Right ventricle myocardium inferior (tissue), 1 donor: ENCODE results near the gene DHRS2. TPM values are rescaled to one million over a fixed set of nuclear protein-coding genes. Genes with fewer than 3 reads are reported as not detected.

Source experiments
- ATAC-seq: fragments of 200-7000 bp; cut with Tn5 transposase; one replicate; pipeline ENCODE4 v1.9.1; 2020; ENCODE audit warnings: mild to moderate bottlenecking, moderate library complexity
- DNase-seq: peaks from one replicate; pipeline ENCODE4 v3.0.0; 2021; ENCODE audit errors: missing footprints
- intact Hi-C: fragments of 100-400 bp; cut with DNase I; formaldehyde crosslinking; loops from one replicate; pipeline ENCODE4 v1.11.0; 2022
- total RNA-seq: library from RNA; stranded (reverse); fragmentation: NEBNext Ultra II Directional; extraction: Animal tissue kit (Norgen Biotek cat#: 25700); gene quantifications from one replicate; pipeline ENCODE4 v1.2.1, GENCODE V29; 2021
- donor health status: DM: no; HTN: yes; CAD: no; lungs with severe emphysema.

Gene DHRS2
- total RNA-seq, 1 donor from 2014 or later: not detected

- intact Hi-C loops: no loop called here
- no peak for ATAC-seq
- DNase-seq: no peak
Measured at GRCh38 chr14:23643533-23644194, 7.5 kb downstream of the DHRS2 start.

GRCh38 chr14:23644195-23644918, 8.2 kb downstream of the DHRS2 start:
- intact Hi-C loops: no loop called here
- ATAC-seq (no peak), DNase-seq (no peak)

- DNase-seq: no peak
- no peak for ATAC-seq
- intact Hi-C loops: no loop called here
Measured at GRCh38 chr14:23644919-23645336, 8.8 kb downstream of the DHRS2 start.

DNA sequence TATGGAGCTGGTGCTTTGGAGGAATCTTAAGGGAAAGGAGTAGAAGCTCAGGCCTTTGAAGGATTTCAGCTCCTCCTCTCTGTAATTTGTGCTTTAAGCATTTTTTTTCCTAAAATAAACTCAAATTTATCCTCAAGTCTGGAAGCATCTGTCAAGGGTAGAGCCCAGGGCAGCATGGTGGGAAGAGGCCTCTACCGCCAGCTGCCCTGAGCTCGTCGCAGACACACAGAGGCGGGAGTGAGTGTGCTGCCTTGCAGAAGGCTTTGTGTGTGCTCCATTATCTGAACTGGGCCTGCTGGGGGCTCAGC, 9.3 kb downstream of the DHRS2 start:
- intact Hi-C loops: no loop called here
- ATAC-seq (no peak), DNase-seq (no peak)

DNA sequence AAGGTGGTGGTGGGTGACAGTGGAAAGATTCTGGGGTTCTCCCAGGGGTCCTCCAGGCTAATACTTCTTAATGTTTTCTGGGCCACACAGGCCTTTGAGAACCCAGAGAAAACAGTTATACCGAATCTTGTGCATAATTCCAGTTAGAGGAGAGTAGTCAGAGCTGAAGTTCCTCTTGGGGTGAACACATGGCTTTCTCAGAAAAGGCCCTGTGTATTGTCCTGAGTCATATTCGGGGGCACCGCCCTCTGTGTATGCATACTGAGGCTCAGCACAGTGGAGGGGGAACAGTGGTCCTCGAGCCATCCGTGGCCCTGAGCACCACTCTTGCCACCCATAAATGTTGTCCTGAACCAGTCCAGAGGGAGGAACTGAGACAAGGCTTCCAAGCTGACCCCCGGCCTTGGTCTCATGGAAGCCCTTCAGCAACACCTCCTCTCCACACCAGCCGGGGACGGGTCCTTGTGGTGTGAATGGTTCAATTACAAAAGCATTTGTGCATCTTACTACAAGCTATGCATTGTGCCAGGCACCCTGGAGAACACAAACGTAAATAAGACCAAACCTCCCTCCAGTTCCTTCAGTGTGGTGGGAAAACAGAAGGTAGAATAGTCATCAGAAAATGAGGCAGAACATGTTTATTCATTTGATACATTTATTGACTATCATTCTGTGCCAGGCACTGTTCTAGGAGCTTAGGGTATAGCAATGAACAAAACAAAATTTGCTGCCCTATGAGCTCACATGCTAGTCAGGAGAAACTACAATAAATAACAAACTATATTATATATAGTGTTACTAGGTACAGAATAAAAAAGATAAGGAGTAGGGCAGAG, 9.9 kb downstream of the DHRS2 start:
- intact Hi-C loops: no loop called here
- no peak for ATAC-seq
- DNase-seq: no peak

GRCh38 chr14:23646648-23647549, 10.7 kb downstream of the DHRS2 start:
- ATAC-seq: no peak
- DNase-seq: no peak
- intact Hi-C loops: no loop called here

DNA sequence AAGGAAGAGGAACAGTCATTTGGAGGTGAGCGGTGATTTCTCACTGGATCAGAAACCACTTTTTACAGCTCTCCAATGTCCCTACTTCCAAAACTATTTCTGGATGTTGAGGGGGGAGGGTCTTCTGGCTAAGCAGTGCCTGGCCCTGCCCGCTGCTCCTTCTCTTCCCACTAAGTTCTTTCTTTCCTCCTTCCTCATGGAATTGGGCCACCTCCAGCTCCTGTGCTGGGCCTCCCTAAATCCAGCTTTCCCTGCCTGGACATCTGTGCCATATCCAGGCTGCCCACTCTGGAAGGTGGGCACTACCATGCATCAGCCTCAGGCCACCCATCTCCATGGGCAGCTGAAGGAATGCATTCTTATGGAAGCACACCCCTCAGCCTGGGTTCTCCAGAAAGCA, 11.5 kb downstream of the DHRS2 start:
- intact Hi-C loops: no loop called here
- DNase-seq (no peak), ATAC-seq (no peak)

DNA sequence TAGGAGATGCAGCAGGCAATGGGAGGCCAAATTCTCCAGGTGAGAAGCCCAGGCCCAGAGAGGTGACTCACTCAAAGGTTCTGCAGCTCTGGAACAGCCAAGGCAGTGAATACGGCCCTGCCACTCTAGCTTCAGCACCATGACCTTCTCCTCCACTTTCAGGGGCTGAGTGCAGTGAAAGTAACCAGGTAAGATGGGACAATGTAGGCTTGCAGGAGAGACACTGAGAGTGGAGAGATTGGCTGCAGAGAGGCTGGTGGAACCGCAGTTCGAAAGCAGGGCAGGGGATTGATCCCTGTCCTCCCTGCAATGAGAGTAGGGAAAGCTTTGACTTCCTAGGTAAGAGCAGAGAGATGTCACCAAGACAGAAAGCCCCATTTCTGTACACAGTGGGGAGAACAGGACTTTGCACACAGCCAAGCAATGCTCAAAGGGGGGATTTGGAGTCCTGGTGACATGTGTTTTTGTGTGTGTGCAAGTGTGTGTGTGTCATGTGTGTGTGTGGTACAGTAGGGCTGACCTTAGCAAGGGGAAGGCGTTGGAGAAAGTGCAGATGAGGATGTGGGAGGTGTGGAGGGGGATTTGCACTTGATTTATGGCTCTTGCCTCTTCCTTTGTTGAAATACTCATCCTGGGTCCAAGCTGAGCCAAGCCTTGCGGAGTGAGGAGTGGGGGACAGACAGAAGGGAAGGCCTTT, 12.7 kb downstream of the DHRS2 start:
- ATAC-seq: no peak
- intact Hi-C loops: no loop called here
- no peak for DNase-seq

DNA sequence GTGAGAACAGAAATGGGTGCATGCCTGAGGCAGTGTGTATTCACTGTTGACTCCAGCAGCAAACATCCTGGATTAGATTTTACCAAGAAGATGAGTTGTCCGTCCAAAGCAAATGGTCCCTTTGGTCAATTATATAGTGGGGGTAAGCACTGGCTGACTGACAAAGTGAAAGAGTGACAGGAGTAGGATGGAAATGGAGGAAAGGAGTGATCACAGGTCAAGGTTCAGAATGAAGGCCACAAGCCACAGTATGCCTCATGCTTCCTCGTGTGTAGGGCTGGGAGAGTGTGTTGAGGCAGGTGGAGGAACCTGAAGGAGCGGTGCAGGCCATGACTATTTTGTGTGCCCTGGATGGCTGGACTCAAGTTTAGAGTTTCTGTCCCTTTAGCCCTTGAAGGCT, 14.3 kb downstream of the DHRS2 start:
- ATAC-seq (no peak), DNase-seq (no peak)
- intact Hi-C loops: no loop called here

- no peak for DNase-seq
Measured at GRCh38 chr14:23653051-23653450, 16.9 kb downstream of the DHRS2 start.

GRCh38 chr14:23654231-23654630, 18.1 kb downstream of the DHRS2 start:
- DNase-seq (no peak), ATAC-seq (no peak)
- intact Hi-C loops: no loop called here

More at GRCh38 chr14:23653051-23653450, 16.9 kb downstream of the DHRS2 start:
- ATAC-seq: no peak
- intact Hi-C loops: no loop called here

GRCh38 chr14:23657959-23658470, 21.9 kb downstream of the DHRS2 start:
- DNase-seq: no peak
- peak; percentile 81 for ATAC-seq
- intact Hi-C loops: no loop called here

GRCh38 chr14:23660290-23661226, 24.4 kb downstream of the DHRS2 start:
- no peak for ATAC-seq
- DNase-seq: no peak
- intact Hi-C loops: no loop called here

DNA sequence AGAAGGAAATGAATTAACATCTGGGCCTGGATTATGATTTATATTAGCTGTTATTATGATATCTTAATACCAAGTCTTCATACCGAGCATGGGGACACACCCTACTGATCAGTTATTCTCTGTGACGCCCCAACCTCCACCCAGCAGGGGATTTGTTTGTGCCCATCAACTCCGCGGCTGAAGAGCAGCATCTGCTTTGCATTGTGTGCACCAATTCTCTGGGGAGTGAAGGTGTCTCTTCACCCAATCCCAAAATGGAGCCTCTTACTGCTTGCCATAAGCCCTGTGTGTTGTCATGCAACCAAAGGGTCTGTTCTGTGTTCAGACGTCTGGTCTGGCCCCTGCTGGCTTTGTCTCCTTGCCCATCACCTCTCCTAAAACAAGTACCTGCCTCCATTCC, 25.4 kb downstream of the DHRS2 start:
- ATAC-seq (no peak), DNase-seq (no peak)
- intact Hi-C loops: no loop called here

DNA sequence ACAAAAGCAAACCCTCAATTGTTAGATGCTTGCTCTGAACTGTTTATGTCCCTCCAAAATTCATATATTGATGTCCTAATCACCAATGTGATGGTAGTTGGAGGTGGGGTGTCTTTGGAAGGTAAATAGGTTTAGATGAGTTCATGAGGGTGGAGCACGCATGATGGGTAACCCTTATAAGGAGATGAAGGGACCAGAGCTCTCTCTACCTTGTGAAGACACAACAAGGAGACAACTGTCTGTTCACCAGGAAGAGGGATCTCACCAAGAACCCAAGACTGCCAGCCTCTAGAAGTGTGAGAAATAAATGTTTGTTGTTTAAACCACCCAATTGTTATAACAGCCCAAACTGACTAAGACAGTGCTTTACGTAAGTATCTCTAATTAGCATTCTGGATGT, 27.0 kb downstream of the DHRS2 start:
- ATAC-seq: no peak
- intact Hi-C loops: no loop called here
- DNase-seq: no peak

GRCh38 chr14:23663711-23664110, 27.5 kb downstream of the DHRS2 start:
- DNase-seq (no peak), ATAC-seq (no peak)
- intact Hi-C loops: no loop called here

DNA sequence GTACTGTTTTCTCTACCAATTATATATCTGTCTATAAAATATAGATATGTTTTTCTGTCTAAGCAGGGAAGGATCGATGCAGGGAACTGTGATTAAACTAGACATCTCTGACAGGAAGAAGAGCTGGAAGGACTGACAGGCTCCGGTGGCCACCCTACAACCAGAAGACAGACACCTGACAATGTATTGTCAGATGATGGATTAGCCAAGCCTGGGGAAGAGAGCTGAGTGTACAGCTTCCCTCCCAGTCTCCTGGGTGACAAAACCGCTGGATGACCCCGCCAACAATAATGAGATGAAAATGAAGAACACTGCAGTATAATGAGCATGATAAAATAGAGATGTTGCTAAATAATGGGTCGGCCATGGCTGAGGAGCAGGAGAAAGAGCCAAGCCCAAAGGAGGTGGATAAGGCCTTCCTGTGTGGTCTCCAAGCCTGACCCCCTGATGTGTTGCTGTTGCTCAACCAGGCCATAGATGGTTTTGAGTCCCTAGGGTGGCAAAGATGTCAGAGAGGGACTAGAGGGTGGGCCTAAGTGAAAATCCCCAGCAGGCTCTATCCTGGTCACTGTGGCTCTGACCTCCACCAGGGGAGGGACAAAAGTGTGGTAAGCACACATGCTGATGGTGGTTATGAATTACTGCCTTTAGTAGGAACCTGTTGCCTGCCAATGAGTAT, 28.2 kb downstream of the DHRS2 start:
- DNase-seq (no peak), ATAC-seq (no peak)
- intact Hi-C loops: no loop called here
